Activated naive CD4-positive, alpha-beta T cell treated with anti-CD3 and anti-CD28 coated beads for 36 hours (primary cell): ENCODE results near the gene SAPCD1. TPM values are rescaled to one million over a fixed set of nuclear protein-coding genes. Genes with fewer than 3 reads are reported as not detected.
A peak's percentile ranks its signal among the peaks of the same experiment; 100 is the strongest.

Source experiments
- CTCF ChIA-PET: fragments of 350-600 bp; sonication (Branson Sonifier 250); formaldehyde crosslinking; loops from one replicate; lab custom pipeline; 2021; ENCODE audit warnings: antibody characterized with exemption; lab: Charles Lee
- DNase-seq: peaks from one replicate; pipeline ENCODE4 v3.0.0-alpha.2; 2020
- H3K27ac Mint-ChIP-seq: one replicate; pipeline ENCODE4 v1.8.0; 2021; ENCODE audit warnings: mild to moderate bottlenecking, mixed read lengths
- H3K27me3 Mint-ChIP-seq: one replicate; pipeline ENCODE4 v1.8.0; 2021; ENCODE audit warnings: low read depth, mixed read lengths
- H3K36me3 Mint-ChIP-seq: one replicate; pipeline ENCODE4 v1.8.0; 2021; ENCODE audit warnings: low read depth, mixed read lengths
- H3K4me1 Mint-ChIP-seq: one replicate; pipeline ENCODE4 v1.8.0; 2021; ENCODE audit warnings: low read depth, mixed read lengths
- H3K4me3 Mint-ChIP-seq: one replicate; pipeline ENCODE4 v1.8.0; 2021; ENCODE audit warnings: mild to moderate bottlenecking, moderate library complexity, mixed read lengths
- H3K9me3 Mint-ChIP-seq: one replicate; pipeline ENCODE4 v1.8.0; 2021; ENCODE audit warnings: mixed read lengths
- intact Hi-C: fragments of 100-400 bp; cut with micrococcal nuclease; formaldehyde crosslinking; loops from one replicate; pipeline ENCODE4 v1.15.1; 2023
- total RNA-seq, 2 experiments: library from RNA; stranded (reverse); gene quantifications; one replicate each; pipeline ENCODE4 v1.2.3, GENCODE V29; 2021

Gene SAPCD1
- total RNA-seq, 2 experiments from 2014 or later = 9.8 to 10.5 TPM

DNA sequence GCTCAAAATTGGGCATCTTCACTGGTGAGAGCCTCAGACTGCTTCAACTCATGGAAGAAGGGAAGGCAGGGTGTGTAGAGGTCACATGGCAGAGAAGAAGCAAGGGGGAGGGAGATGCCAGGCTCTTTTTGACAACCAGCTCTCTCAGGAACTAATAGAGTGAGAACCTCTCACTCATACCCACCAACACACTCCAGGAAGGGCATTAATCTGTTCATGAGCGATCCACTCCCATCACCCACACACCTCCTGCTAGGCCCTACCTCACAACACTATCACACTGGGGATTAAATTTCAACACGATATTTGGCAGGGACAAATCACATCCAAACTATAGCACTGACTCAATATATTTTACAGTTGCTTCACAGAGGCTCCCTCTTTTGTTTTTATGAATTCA is 20.6 kb upstream of the SAPCD1 start:
- peaks cover 50% of the 10 kb centered on the region for H3K36me3 Mint-ChIP-seq
- no peaks in the 10 kb centered on the region for H3K27me3 Mint-ChIP-seq
- H3K4me1 Mint-ChIP-seq = peaks cover 41% of the 10 kb centered on the region
- no peak overlapping the region for H3K27ac Mint-ChIP-seq
- CTCF ChIA-PET = interaction anchor here (2.0 to 2.3 kb wide), 2 partner anchors 28 to 50 kb away, joined by 7 to 11 read pairs; no protein-coding TSS in a partner anchor
- H3K9me3 Mint-ChIP-seq = no peaks in the 10 kb centered on the region
- no peak for DNase-seq
- intact Hi-C loops = no loop called here
- peak overlapping the region; percentile 28 for H3K4me3 Mint-ChIP-seq

GRCh38 chr6:31742894-31743293 is 19.6 kb upstream of the SAPCD1 start:
- Mint-ChIP-seq H3K27ac (no peak overlapping the region), H3K36me3 (peaks cover 57% of the 10 kb centered on the region), H3K4me1 (peaks cover 30% of the 10 kb centered on the region), H3K27me3 (no peaks in the 10 kb centered on the region), H3K9me3 (no peaks in the 10 kb centered on the region), H3K4me3 (no peak overlapping the region)
- intact Hi-C loops = no loop called here
- CTCF ChIA-PET = interaction anchor here (1.4 kb wide), 1 partner anchor 27 kb away, joined by 3 read pairs; no protein-coding TSS in a partner anchor
- DNase-seq = no peak

GRCh38 chr6:31744422-31744821 is 18.0 kb upstream of the SAPCD1 start:
- DNase-seq = no peak
- Mint-ChIP-seq H3K27ac (no peak overlapping the region), H3K27me3 (no peaks in the 10 kb centered on the region), H3K4me1 (peaks cover 15% of the 10 kb centered on the region), H3K4me3 (no peak overlapping the region), H3K9me3 (no peaks in the 10 kb centered on the region), H3K36me3 (peaks cover 62% of the 10 kb centered on the region)
- intact Hi-C loops = no loop called here
- CTCF ChIA-PET = no interaction called here

DNA sequence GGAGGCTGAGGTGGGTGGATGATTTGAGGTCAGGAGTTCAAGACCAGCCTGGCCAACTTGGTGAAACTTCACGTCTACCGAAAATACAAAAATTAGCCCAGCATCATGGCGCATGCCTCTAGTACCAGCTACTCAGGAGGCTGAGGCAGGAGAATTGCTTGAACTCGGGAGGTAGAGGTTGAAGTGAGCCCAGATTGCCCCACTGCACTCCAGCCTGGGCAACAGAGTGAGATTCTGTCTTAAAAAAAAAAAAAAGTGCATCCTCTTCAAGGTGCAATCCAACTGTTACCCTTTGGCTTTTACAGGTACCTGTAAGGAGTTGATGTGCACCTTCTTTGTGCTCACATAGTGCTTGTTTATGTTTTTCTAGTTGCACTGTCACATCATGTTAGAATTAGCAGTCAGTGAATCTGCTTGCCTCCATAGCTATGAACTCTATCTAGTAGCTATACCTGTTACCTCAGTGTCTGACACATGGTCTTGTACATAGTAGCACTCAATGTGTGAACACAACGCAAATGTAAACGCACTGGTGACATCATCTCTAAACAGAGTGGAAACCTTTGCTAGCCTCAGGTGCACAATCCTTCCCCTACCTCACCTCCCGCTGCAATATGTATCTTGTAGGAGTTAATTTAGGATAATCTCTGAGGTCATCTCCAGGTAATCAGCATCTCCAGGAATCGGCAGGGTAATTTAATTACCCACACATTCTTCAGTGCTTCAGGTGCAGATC is 13.0 kb upstream of the SAPCD1 start:
- Mint-ChIP-seq H3K36me3 (peaks cover 39% of the 10 kb centered on the region), H3K4me1 (no peaks in the 10 kb centered on the region), H3K27me3 (no peaks in the 10 kb centered on the region), H3K27ac (no peak overlapping the region), H3K9me3 (no peaks in the 10 kb centered on the region), H3K4me3 (no peak overlapping the region)
- no peak for DNase-seq
- intact Hi-C loops = no loop called here
- CTCF ChIA-PET = interaction anchor here (0.6 to 1.0 kb wide), 2 partner anchors 20 to 1120 kb away, joined by 3 to 4 read pairs; no protein-coding TSS in a partner anchor

DNA sequence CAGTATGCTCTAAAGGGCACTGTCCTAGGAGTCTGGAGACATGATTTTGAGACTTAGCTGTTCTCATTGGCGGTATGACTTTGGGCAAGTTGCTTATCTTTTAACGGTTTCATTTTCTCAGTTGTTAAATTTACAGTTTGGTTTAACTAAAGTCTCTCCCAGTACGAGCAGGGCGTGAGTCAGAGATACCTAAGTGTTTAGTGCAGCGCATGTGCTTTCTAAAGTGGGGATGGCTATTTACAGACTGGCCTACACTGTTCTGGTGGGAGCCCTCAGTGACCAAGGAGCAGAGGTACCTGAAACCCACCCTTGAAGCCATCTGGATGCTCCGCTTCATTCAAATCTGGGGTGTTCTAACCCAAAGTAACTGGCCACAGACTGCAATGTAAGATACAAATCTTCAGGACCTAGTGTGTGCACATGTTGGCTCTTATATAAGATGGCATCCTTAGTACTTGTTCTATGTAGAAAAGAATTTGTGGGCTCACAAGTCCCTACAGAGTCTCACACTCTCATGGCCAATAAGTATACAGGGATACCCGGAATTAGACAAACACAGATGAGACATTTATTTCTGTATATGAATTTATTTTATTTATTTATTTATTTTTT is 11.9 kb upstream of the SAPCD1 start:
- CTCF ChIA-PET = interaction anchor here (1.0 kb wide), 1 partner anchor 19 kb away, joined by 3 read pairs; no protein-coding TSS in a partner anchor
- intact Hi-C loops = no loop called here
- Mint-ChIP-seq H3K27ac (no peak overlapping the region), H3K9me3 (no peaks in the 10 kb centered on the region), H3K36me3 (peaks cover 32% of the 10 kb centered on the region), H3K4me1 (no peaks in the 10 kb centered on the region), H3K27me3 (no peaks in the 10 kb centered on the region), H3K4me3 (no peak overlapping the region)
- DNase-seq = no peak

GRCh38 chr6:31752739-31753319 is 9.6 kb upstream of the SAPCD1 start:
- H3K27ac Mint-ChIP-seq = no peak overlapping the region
- H3K4me1 Mint-ChIP-seq = no peaks in the 10 kb centered on the region
- H3K4me3 Mint-ChIP-seq = no peak overlapping the region
- no peak for DNase-seq
- CTCF ChIA-PET = interaction anchor here (0.6 to 1.4 kb wide), 2 partner anchors 17 to 400 kb away, joined by 3 to 9 read pairs; no protein-coding TSS in a partner anchor
- intact Hi-C loops = no loop called here
- no peaks in the 10 kb centered on the region for H3K27me3 Mint-ChIP-seq
- H3K9me3 Mint-ChIP-seq = no peaks in the 10 kb centered on the region
- peaks cover 23% of the 10 kb centered on the region for H3K36me3 Mint-ChIP-seq

DNA sequence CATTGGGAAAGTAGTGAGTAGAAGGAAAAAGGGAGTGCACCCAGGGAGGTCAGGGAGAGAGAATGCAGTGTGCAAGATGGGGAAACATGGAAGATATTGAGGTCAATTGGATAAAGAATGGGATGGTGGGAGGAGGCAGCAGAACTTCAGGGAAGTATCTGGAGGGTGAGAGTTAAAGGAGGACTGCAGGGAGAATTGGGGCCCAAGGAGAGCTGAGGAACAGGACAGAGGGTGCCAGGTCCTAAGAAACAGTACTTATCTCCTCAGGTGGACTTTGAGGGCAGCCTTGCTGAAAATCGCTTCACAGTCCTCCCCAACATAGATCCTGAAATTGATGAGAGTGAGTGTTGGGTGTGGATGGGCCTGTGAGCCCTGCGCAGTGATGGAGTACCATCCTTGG is 4.2 kb upstream of the SAPCD1 start:
- CTCF ChIA-PET = no interaction called here
- H3K27ac Mint-ChIP-seq = no peak overlapping the region
- no peaks in the 10 kb centered on the region for H3K4me1 Mint-ChIP-seq

GRCh38 chr6:31760790-31761189 is 1.7 kb upstream of the SAPCD1 start:
- H3K27ac Mint-ChIP-seq = no peak overlapping the region
- CTCF ChIA-PET = no interaction called here
- no peaks in the 10 kb centered on the region for H3K9me3 Mint-ChIP-seq
- intact Hi-C loops = no loop called here
- DNase-seq = no peak
- H3K4me1 Mint-ChIP-seq = peaks cover 2% of the 10 kb centered on the region
- no peak overlapping the region for H3K4me3 Mint-ChIP-seq
- peaks cover 59% of the 10 kb centered on the region for H3K36me3 Mint-ChIP-seq
- H3K27me3 Mint-ChIP-seq = no peaks in the 10 kb centered on the region

More for the DNA sequence above, 4.2 kb upstream of the SAPCD1 start:
- H3K9me3 Mint-ChIP-seq = no peaks in the 10 kb centered on the region
- DNase-seq = no peak
- H3K36me3 Mint-ChIP-seq = peaks cover 52% of the 10 kb centered on the region
- intact Hi-C loops = no loop called here
- H3K4me3 Mint-ChIP-seq = no peak overlapping the region
- H3K27me3 Mint-ChIP-seq = no peaks in the 10 kb centered on the region

- H3K27ac Mint-ChIP-seq = no peak overlapping the region
- peaks cover 2% of the 10 kb centered on the region for H3K4me1 Mint-ChIP-seq
- no peak overlapping the region for H3K4me3 Mint-ChIP-seq
- H3K27me3 Mint-ChIP-seq = no peaks in the 10 kb centered on the region
- CTCF ChIA-PET = no interaction called here
- DNase-seq = no peak
- intact Hi-C loops = no loop called here
- H3K36me3 Mint-ChIP-seq = peaks cover 58% of the 10 kb centered on the region
- no peaks in the 10 kb centered on the region for H3K9me3 Mint-ChIP-seq
Measured at GRCh38 chr6:31761343-31761742, 1.1 kb upstream of the SAPCD1 start.

DNA sequence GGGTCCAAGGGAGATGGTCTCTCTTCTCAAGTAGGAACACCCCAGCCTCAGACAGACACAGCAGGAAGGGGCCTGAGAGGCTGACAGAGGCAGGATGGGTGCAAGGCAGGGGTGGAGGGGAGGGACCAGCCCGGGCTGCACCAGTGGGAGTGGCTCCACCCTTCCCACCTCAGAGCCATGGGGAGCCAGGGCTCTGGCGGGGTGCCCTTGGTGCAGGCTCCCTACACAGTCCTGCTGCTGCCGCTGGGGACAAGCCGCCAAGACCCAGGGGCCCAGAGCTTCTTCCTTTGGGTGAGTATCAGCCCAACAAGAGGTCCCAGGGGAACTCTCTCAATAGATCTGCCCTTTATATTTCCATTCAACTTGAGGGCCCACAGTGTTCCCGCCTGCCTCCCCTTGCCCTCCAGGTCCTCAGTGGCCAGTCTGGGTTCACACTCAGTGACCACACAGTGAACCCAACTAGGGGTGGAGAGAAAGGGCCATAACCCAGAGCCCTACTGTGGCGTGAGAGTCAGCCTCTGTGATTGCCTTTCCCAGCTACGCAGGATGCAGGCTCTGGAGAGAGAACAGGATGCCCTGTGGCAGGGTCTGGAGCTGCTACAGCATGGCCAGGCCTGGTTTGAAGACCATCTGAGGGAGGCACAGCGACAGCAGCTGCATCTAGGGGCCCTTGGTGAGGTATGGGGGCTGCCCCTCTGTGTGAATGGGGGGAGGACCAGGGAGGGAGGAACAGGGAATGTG is 592 bp downstream of the SAPCD1 start:
- no peak for DNase-seq
- Mint-ChIP-seq H3K36me3 (peaks cover 55% of the 10 kb centered on the region), H3K27ac (no peak overlapping the region), H3K4me3 (no peak overlapping the region), H3K4me1 (peaks cover 2% of the 10 kb centered on the region), H3K27me3 (no peaks in the 10 kb centered on the region), H3K9me3 (no peaks in the 10 kb centered on the region)
- CTCF ChIA-PET = no interaction called here
- intact Hi-C loops = no loop called here

GRCh38 chr6:31763619-31763940 is 1.1 kb downstream of the SAPCD1 start:
- Mint-ChIP-seq H3K4me1 (peaks cover 2% of the 10 kb centered on the region), H3K27me3 (no peaks in the 10 kb centered on the region), H3K27ac (no peak overlapping the region), H3K9me3 (no peaks in the 10 kb centered on the region), H3K36me3 (peaks cover 49% of the 10 kb centered on the region), H3K4me3 (no peak overlapping the region)
- CTCF ChIA-PET = no interaction called here
- DNase-seq = no peak
- intact Hi-C loops = no loop called here

GRCh38 chr6:31764198-31764597 is 1.7 kb downstream of the SAPCD1 start:
- no peak for DNase-seq
- CTCF ChIA-PET = no interaction called here
- Mint-ChIP-seq H3K27me3 (no peaks in the 10 kb centered on the region), H3K4me1 (peaks cover 2% of the 10 kb centered on the region), H3K36me3 (peaks cover 43% of the 10 kb centered on the region), H3K27ac (no peak overlapping the region), H3K4me3 (no peak overlapping the region), H3K9me3 (no peaks in the 10 kb centered on the region)
- intact Hi-C loops = no loop called here
